Measurements from ENCODE around the gene SCUBE1.

DNA sequence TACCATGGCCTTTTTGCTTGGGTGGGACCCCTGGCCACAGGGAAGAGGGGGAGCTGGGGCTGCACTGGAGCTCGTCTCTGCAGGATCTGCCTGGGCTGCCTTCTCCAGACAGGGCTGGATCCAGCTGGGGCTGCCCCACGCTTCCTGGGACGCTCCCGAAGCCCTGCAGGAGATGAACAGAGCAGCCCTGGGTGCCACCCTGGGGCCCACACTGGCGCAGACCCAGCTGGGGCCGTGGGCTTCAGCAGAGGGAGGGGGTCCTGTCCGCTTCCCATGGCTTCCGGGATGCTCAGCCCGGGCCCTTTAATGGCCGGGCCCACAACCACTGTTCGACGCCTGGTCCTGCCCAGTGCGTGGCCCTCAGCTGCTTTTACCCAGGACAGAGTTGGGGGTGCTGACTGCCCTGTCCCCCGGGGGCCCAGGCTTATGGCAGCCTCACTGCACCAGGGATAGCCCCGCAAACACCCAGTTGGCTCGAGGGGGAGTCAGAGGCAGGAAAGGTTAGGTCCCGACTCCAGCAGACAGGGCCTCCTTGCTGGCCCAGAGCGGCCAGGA, 179.9 kb downstream of the SCUBE1 start:
- TF ChIP-seq, protein P1, sequence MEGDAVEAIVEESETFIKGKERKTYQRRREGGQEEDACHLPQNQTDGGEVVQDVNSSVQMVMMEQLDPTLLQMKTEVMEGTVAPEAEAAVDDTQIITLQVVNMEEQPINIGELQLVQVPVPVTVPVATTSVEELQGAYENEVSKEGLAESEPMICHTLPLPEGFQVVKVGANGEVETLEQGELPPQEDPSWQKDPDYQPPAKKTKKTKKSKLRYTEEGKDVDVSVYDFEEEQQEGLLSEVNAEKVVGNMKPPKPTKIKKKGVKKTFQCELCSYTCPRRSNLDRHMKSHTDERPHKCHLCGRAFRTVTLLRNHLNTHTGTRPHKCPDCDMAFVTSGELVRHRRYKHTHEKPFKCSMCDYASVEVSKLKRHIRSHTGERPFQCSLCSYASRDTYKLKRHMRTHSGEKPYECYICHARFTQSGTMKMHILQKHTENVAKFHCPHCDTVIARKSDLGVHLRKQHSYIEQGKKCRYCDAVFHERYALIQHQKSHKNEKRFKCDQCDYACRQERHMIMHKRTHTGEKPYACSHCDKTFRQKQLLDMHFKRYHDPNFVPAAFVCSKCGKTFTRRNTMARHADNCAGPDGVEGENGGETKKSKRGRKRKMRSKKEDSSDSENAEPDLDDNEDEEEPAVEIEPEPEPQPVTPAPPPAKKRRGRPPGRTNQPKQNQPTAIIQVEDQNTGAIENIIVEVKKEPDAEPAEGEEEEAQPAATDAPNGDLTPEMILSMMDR (conservative IDR thresholded peaks at IDR 0.05; ENCODE audit: low read length), result no peak
- no peak for TF ChIP-seq EZH2phosphoT487 (IDR thresholded peaks at IDR 0.05; ENCODE audit: borderline replicate concordance, low read depth, low read length)
